Inferior parietal cortex (tissue), 1 donor: ENCODE data around the gene PIGM.

Experiments used
- DNase-seq: peaks from one replicate; pipeline ENCODE4 v3.0.0-alpha.2; 2016; ENCODE audit errors: extremely low spot score

PIGM gene

GRCh38 chr1:160022330-160023310, 9.2 kb downstream of the PIGM start:
- no peak for DNase-seq

- no peak for DNase-seq
Measured at GRCh38 chr1:160021376-160022074, 10.3 kb downstream of the PIGM start.

GRCh38 chr1:160020196-160020595, 11.6 kb downstream of the PIGM start:
- DNase-seq: no peak

- no peak for DNase-seq
Measured at GRCh38 chr1:160018900-160019299, 12.9 kb downstream of the PIGM start.

- DNase-seq: no peak
Measured at GRCh38 chr1:160018347-160018746, 13.4 kb downstream of the PIGM start.

GRCh38 chr1:160017592-160017991, 14.2 kb downstream of the PIGM start:
- DNase-seq: no peak

- no peak for DNase-seq
Measured at GRCh38 chr1:160011781-160012180, 20.0 kb downstream of the PIGM start.

- no peak for DNase-seq
Measured at GRCh38 chr1:160009801-160010200, 22.0 kb downstream of the PIGM start.

GRCh38 chr1:160009081-160009480, 22.7 kb downstream of the PIGM start:
- DNase-seq: no peak

GRCh38 chr1:160007577-160008200, 24.1 kb downstream of the PIGM start:
- peak; percentile 81 for DNase-seq

GRCh38 chr1:160006312-160006940, 25.4 kb downstream of the PIGM start:
- no peak for DNase-seq

GRCh38 chr1:160005070-160005469, 26.7 kb downstream of the PIGM start:
- no peak for DNase-seq

- DNase-seq: no peak
Measured at GRCh38 chr1:160004425-160004824, 27.4 kb downstream of the PIGM start.

- DNase-seq: no peak
Measured at GRCh38 chr1:160004001-160004400, 27.8 kb downstream of the PIGM start.

GRCh38 chr1:160001440-160001839, 30.4 kb downstream of the PIGM start:
- DNase-seq: no peak

- no peak for DNase-seq
Measured at GRCh38 chr1:159999204-159999603, 32.6 kb downstream of the PIGM start.

GRCh38 chr1:159996653-159997052, 35.1 kb downstream of the PIGM start:
- DNase-seq: no peak

GRCh38 chr1:159994896-159995295, 36.9 kb downstream of the PIGM start:
- DNase-seq: no peak

- DNase-seq: no peak
Measured at GRCh38 chr1:159993911-159994310, 37.9 kb downstream of the PIGM start.

- DNase-seq: no peak
Measured at GRCh38 chr1:159992161-159992560, 39.6 kb downstream of the PIGM start.

- no peak for DNase-seq
Measured at GRCh38 chr1:159991513-159991912, 40.3 kb downstream of the PIGM start.

- no peak for DNase-seq
Measured at GRCh38 chr1:159990005-159990404, 41.8 kb downstream of the PIGM start.
